GM21529 (cell line): ENCODE measurements around the gene CENPW.

ENCODE experiments used
- ATAC-seq: cut with Tn5 transposase; IDR thresholded peaks from one replicate; pipeline ENCODE4 v1.9.1; 2021; ENCODE audit not compliant: unreplicated experiment

The CENPW gene

GRCh38 chr6:126339796-126340609 is at the start of gene CENPW:
TSS of gene CENPW (plus strand) at chr6:126340115. CDS start at chr6:126340274, 159 bp downstream.
- ATAC-seq = peak; percentile 89

DNA sequence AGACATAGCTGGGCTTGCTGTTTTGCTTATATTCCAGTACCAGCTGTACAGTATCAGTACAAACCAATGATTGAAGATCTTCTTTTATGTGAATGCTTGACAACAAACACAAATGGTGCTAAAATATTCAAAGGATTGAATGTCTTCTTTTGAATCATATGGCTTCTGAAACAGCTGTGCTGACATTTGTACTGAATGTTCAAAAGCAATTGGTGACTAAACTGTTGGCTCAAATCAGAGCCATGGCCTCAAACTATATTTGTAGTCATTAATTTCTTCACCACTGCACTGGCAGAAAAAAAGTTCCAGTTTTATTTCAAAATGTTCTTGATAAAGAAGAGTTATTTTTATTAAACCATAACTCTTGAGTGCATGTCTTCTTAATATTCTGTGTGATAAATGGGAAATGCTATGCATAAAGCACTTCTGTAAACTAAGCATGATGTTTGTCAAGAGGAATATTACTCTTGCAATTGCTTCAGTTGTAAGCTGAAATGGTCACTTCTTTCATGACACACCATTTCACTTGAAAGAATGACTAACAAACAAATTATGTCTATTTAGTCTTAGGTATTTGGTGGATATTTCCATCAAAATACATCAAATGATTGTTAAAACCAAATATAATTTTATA is 45.9 kb upstream of the CENPW start:
- no peak for ATAC-seq

DNA sequence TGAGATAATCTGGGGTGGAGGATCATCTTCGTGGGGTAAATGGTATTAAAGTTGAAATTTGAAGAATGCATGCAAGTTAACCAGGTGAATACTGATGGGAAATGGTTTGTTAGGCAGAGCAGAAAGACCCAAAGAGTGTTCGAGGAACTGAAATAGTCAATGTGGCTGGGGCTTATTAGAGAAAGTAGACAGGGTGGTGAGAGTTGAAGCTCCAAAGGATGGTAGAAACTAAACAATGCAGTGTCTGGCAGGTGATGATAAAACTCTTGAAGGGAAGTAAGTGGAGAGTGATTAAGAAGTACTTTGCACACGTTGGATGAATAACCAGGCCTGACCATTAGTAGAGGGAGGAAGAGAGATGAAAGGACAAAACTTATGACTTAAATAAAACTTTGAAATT is 39.8 kb upstream of the CENPW start:
- no peak for ATAC-seq

DNA sequence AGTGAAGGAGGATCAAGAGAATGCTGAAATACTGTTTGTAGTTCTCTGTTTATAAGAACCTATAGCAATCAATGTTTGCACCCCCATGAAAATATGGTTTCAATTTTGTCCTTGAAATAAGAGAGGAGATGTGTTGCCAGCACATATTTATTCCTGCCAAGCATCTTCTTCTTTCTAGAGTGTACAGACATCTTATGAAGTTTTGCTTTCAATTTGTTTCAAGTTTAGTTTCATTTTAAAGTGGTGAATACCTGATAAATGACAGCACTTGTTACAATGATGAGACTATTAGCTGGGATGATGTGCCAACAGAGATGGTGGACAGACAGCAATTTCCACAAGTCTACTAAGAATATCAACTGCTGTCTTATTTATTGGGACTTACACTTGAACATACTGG is 39.2 kb upstream of the CENPW start:
- peak; percentile 88 for ATAC-seq

GRCh38 chr6:126302191-126302590 is 37.7 kb upstream of the CENPW start:
- ATAC-seq = no peak

DNA sequence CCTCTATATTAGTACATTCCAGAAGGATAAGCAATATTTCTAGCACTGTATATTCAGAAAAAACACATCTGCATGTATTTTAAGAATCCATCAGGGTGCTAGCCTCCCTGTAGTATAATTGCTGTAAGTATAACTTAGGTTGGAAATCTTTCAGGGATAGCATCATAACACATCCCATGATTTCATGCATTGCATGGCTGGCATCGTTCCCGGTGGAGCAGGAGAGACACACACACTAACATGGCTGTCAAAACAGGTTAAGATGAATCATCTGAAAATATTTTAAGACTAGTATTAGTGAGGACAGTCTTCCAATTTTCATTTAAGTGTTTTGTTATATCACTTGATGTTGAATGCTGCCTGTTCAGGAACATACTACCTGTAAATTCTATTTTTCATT is 32.1 kb upstream of the CENPW start:
- no peak for ATAC-seq

DNA sequence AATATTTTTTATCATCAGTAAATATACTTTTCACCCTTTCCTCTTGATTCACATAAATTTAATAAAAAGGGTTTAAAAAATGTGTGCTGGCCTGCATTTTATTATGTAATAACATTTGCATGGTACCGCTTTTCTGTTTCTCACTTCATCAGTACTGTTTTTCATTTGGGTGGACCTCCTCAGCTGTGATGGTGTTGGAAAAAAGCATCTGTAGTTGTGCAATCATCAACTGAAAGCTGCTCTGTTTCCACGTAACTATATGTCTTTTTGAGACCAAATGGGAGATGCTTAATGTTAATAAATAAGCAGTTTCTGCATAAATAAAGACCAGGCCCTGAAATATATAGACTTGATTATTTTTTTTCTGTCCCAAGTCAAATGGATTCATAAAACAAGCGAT is 31.6 kb upstream of the CENPW start:
- ATAC-seq = no peak

DNA sequence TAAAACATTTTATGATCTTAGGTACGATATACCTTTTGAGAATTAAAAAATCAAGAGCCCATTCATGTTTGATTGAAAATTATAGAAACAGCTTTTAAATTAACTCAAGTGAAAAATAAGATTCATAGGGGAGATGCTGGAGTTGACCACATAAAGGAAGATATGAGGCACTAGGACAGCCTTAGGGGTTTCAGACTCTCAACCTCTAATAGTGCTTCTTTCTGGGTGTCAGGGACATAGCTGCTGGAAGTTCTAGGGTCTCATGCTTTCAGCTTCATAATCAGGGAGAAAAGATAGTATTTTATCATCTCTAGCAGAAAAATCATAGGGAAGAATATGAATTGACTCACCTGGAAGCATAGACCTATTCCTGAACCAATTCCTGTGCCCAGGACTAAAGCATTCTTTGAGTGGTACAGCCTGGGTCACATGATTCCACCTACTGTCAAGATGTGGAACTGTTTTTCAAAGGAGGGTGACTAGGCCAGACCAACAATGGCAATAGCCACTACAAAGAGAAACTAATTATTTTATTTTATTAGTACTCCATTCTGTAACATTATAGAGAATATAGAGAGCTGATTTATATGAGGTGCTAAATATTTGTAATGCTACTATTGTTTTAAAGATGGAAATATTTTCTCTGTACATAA is 27.8 kb upstream of the CENPW start:
- ATAC-seq = peak; percentile 90

GRCh38 chr6:126313941-126314340 is 26.0 kb upstream of the CENPW start:
- no peak for ATAC-seq

- ATAC-seq = no peak
These were observed 21.1 kb upstream of the CENPW start for GRCh38 chr6:126318797-126319196.

GRCh38 chr6:126333729-126334128 is 6.2 kb upstream of the CENPW start:
- ATAC-seq = no peak

- no peak for ATAC-seq
These were observed 4.7 kb upstream of the CENPW start for GRCh38 chr6:126335210-126335609.

DNA sequence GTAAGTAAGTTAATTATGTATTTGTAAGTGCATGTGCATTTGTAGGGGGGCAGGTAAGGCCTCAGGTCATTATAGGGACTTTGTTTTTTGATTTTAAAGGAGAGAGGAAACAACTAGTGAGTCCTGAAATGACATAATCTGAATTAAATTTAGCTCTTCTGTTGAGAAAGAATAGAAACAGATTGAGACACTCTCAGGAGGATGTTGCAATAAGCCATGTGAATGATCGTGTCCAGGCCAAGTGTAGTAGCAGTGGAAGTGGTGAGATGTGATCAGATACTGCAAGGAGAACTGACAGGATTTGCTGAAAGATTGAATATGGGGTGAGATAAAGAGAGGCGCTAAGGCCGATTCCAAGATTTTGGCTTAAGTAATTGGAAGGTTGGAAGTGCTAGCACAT is 2.6 kb upstream of the CENPW start:
- no peak for ATAC-seq

GRCh38 chr6:126341126-126341525 is 1.2 kb downstream of the CENPW start:
- no peak for ATAC-seq

DNA sequence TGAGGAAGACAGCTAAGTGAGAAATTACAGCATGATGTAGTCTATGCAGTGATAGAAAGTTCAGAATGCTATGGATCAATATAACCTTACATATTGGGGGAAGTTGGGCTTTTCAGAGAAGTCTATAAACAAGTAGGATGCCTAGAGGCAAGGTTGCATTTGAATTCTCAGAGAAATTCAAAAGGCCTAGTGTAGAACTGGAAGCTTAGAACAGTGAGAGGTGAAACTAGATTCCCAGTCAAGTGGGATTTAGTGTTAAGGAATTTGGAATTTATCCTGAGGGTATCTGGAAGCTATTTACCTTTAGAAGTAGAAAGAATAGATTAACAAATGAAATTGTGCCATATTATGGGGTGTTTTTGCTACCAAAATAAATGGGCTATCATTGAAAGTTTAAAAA is 4.3 kb downstream of the CENPW start:
- no peak for ATAC-seq

DNA sequence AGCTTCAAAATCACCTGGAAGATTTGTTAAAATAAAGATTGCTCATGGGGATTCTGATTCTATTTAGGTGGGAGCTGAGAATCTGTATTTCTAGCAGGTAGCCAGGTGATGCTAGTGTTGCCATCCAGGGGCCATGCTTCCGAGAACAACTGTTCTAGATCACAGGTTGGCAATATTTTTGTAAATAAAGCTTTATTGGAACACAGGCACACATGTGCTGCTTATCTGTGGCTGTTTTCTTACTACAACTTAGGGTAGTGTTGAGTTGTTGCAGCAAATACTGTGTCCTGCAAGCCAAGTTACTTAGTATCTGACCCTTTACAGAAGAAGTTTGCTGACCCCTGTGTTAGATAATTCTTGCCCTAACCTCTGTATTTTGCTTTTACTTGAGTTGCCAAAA is 12.0 kb downstream of the CENPW start:
- no peak for ATAC-seq

GRCh38 chr6:126352514-126352913 is 12.6 kb downstream of the CENPW start:
- ATAC-seq = no peak

DNA sequence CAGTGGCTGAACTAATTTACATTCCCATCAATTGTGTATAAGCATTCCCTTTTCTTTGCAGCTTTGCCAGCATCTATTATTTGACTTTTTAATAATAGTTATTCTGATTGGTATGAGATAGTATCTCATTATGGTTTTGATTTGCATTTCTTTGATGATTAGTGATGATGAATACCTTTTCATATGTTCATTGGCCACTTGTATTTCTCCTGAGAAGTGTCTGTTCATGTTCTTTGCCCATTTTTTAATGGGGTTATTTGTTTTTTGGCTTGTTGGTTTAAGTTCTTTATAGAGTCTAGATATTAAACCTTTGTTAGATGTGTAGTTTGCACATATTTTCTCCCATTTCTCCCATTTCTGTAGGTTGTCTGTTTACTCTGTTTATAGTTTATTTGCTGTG is 16.6 kb downstream of the CENPW start:
- no peak for ATAC-seq

GRCh38 chr6:126359936-126360537 is 20.1 kb downstream of the CENPW start:
- no peak for ATAC-seq

GRCh38 chr6:126361832-126362440 is 22.0 kb downstream of the CENPW start:
- no peak for ATAC-seq

GRCh38 chr6:126367849-126368248 is 27.9 kb downstream of the CENPW start:
- ATAC-seq = no peak
